Activated naive CD8-positive, alpha-beta T cell treated with anti-CD3 and anti-CD28 coated beads, Interleukin-2, amount 50 U/mL, for 24 hours (primary cell): ENCODE measurements around the gene NRIP1.

Experiments
- ATAC-seq: fragments of 150-1000 bp; cut with Tn5 transposase; one replicate; pipeline ENCODE4 v1.10.0; 2021
- DNase-seq: peaks from one replicate; pipeline ENCODE4 v3.0.0; 2021
- H3K27ac Mint-ChIP-seq: one replicate; pipeline ENCODE4 v1.8.0; 2021; ENCODE audit warnings: mild to moderate bottlenecking, mixed read lengths
- H3K27me3 Mint-ChIP-seq: one replicate; pipeline ENCODE4 v1.8.0; 2021; ENCODE audit warnings: mixed read lengths
- H3K36me3 Mint-ChIP-seq: one replicate; pipeline ENCODE4 v1.8.0; 2021; ENCODE audit warnings: low read depth, mixed read lengths
- H3K4me1 Mint-ChIP-seq: one replicate; pipeline ENCODE4 v1.8.0; 2021; ENCODE audit warnings: mixed read lengths
- H3K4me3 Mint-ChIP-seq: one replicate; pipeline ENCODE4 v1.8.0; 2021; ENCODE audit warnings: mild to moderate bottlenecking, moderate library complexity, mixed read lengths
- H3K9me3 Mint-ChIP-seq: one replicate; pipeline ENCODE4 v1.8.0; 2021; ENCODE audit warnings: mixed read lengths

The NRIP1 gene

GRCh38 chr21:14975136-14975919 is 89.5 kb downstream of the NRIP1 start:
- H3K36me3 Mint-ChIP-seq = peaks cover 8% of the 10 kb centered on the region
- H3K9me3 Mint-ChIP-seq = no peaks in the 10 kb centered on the region
- no peaks in the 10 kb centered on the region for H3K4me1 Mint-ChIP-seq
- no peaks in the 10 kb centered on the region for H3K27me3 Mint-ChIP-seq
- ATAC-seq = no peak
- DNase-seq = no peak
- no peak overlapping the region for H3K4me3 Mint-ChIP-seq
- H3K27ac Mint-ChIP-seq = no peak overlapping the region

- Mint-ChIP-seq H3K36me3 (peaks cover 21% of the 10 kb centered on the region), H3K4me1 (peaks cover 2% of the 10 kb centered on the region), H3K27me3 (no peaks in the 10 kb centered on the region), H3K9me3 (no peaks in the 10 kb centered on the region), H3K4me3 (no peak overlapping the region), H3K27ac (no peak overlapping the region)
- DNase-seq (no peak), ATAC-seq (no peak)
Measured at GRCh38 chr21:14972678-14973077, 92.1 kb downstream of the NRIP1 start.

- ATAC-seq (no peak), DNase-seq (no peak)
- H3K4me1 Mint-ChIP-seq = peaks cover 4% of the 10 kb centered on the region
- H3K4me3 Mint-ChIP-seq = no peak overlapping the region
- no peaks in the 10 kb centered on the region for H3K9me3 Mint-ChIP-seq
- no peak overlapping the region for H3K27ac Mint-ChIP-seq
- no peaks in the 10 kb centered on the region for H3K27me3 Mint-ChIP-seq
- peaks cover 37% of the 10 kb centered on the region for H3K36me3 Mint-ChIP-seq
Measured at GRCh38 chr21:14968821-14969220, 96.0 kb downstream of the NRIP1 start.

- Mint-ChIP-seq H3K27ac (no peak overlapping the region), H3K4me3 (no peak overlapping the region), H3K36me3 (peaks cover 37% of the 10 kb centered on the region), H3K9me3 (no peaks in the 10 kb centered on the region), H3K27me3 (no peaks in the 10 kb centered on the region), H3K4me1 (peaks cover 4% of the 10 kb centered on the region)
- ATAC-seq = no peak
- no peak for DNase-seq
Measured at GRCh38 chr21:14968029-14968428, 96.8 kb downstream of the NRIP1 start.

GRCh38 chr21:14964621-14965020 is 100.2 kb downstream of the NRIP1 start:
- H3K27ac Mint-ChIP-seq = no peak overlapping the region
- DNase-seq (no peak), ATAC-seq (no peak)
- H3K4me3 Mint-ChIP-seq = no peak overlapping the region
- H3K36me3 Mint-ChIP-seq = peaks cover 37% of the 10 kb centered on the region
- H3K9me3 Mint-ChIP-seq = no peaks in the 10 kb centered on the region
- H3K27me3 Mint-ChIP-seq = no peaks in the 10 kb centered on the region
- peaks cover 4% of the 10 kb centered on the region for H3K4me1 Mint-ChIP-seq

- H3K9me3 Mint-ChIP-seq = no peaks in the 10 kb centered on the region
- peaks cover 17% of the 10 kb centered on the region for H3K36me3 Mint-ChIP-seq
- peaks cover 1% of the 10 kb centered on the region for H3K4me1 Mint-ChIP-seq
- no peak for ATAC-seq
- no peak overlapping the region for H3K4me3 Mint-ChIP-seq
- no peak for DNase-seq
- no peaks in the 10 kb centered on the region for H3K27me3 Mint-ChIP-seq
- no peak overlapping the region for H3K27ac Mint-ChIP-seq
Measured at GRCh38 chr21:14962217-14962616, 102.6 kb downstream of the NRIP1 start.

- Mint-ChIP-seq H3K4me3 (no peak overlapping the region), H3K4me1 (peaks cover 1% of the 10 kb centered on the region), H3K9me3 (no peaks in the 10 kb centered on the region), H3K27me3 (no peaks in the 10 kb centered on the region), H3K36me3 (peaks cover 12% of the 10 kb centered on the region), H3K27ac (no peak overlapping the region)
- DNase-seq (no peak), ATAC-seq (no peak)
Measured at GRCh38 chr21:14961502-14961901, 103.3 kb downstream of the NRIP1 start.

- no peak for ATAC-seq
- Mint-ChIP-seq H3K36me3 (no peaks in the 10 kb centered on the region), H3K27ac (no peak overlapping the region), H3K27me3 (no peaks in the 10 kb centered on the region), H3K4me1 (no peaks in the 10 kb centered on the region), H3K9me3 (no peaks in the 10 kb centered on the region), H3K4me3 (no peak overlapping the region)
- no peak for DNase-seq
Measured at GRCh38 chr21:14959343-14959742, 105.5 kb downstream of the NRIP1 start.

- no peak overlapping the region for H3K27ac Mint-ChIP-seq
- H3K27me3 Mint-ChIP-seq = no peaks in the 10 kb centered on the region
- H3K4me1 Mint-ChIP-seq = no peaks in the 10 kb centered on the region
- H3K9me3 Mint-ChIP-seq = no peaks in the 10 kb centered on the region
- H3K4me3 Mint-ChIP-seq = no peak overlapping the region
- H3K36me3 Mint-ChIP-seq = no peaks in the 10 kb centered on the region
- DNase-seq (no peak), ATAC-seq (no peak)
Measured at GRCh38 chr21:14957836-14958235, 107.0 kb downstream of the NRIP1 start.

GRCh38 chr21:14956807-14957206 is 108.0 kb downstream of the NRIP1 start:
- Mint-ChIP-seq H3K9me3 (no peaks in the 10 kb centered on the region), H3K4me3 (no peak overlapping the region), H3K36me3 (no peaks in the 10 kb centered on the region), H3K27me3 (no peaks in the 10 kb centered on the region), H3K4me1 (no peaks in the 10 kb centered on the region), H3K27ac (no peak overlapping the region)
- DNase-seq = no peak
- no peak for ATAC-seq

GRCh38 chr21:14955936-14956520 is 108.8 kb downstream of the NRIP1 start:
- Mint-ChIP-seq H3K4me3 (no peak overlapping the region), H3K27ac (no peak overlapping the region), H3K27me3 (no peaks in the 10 kb centered on the region), H3K4me1 (no peaks in the 10 kb centered on the region), H3K9me3 (no peaks in the 10 kb centered on the region), H3K36me3 (no peaks in the 10 kb centered on the region)
- DNase-seq = no peak
- no peak for ATAC-seq

- H3K27ac Mint-ChIP-seq = no peak overlapping the region
- no peak for ATAC-seq
- no peak for DNase-seq
Measured at GRCh38 chr21:14952916-14953315, 111.9 kb downstream of the NRIP1 start.

GRCh38 chr21:14949603-14950002 is 115.2 kb downstream of the NRIP1 start:
- Mint-ChIP-seq H3K36me3 (peaks cover 2% of the 10 kb centered on the region), H3K4me1 (no peaks in the 10 kb centered on the region), H3K9me3 (peaks cover 4% of the 10 kb centered on the region), H3K27ac (no peak overlapping the region), H3K4me3 (no peak overlapping the region), H3K27me3 (no peaks in the 10 kb centered on the region)
- DNase-seq (no peak), ATAC-seq (no peak)

More at GRCh38 chr21:14952916-14953315, 111.9 kb downstream of the NRIP1 start:
- Mint-ChIP-seq H3K36me3 (peaks cover 2% of the 10 kb centered on the region), H3K4me1 (no peaks in the 10 kb centered on the region), H3K27me3 (no peaks in the 10 kb centered on the region), H3K9me3 (peaks cover 4% of the 10 kb centered on the region), H3K4me3 (no peak overlapping the region)

- ATAC-seq = no peak
- Mint-ChIP-seq H3K36me3 (peaks cover 2% of the 10 kb centered on the region), H3K9me3 (peaks cover 4% of the 10 kb centered on the region), H3K4me1 (no peaks in the 10 kb centered on the region), H3K4me3 (no peak overlapping the region), H3K27me3 (no peaks in the 10 kb centered on the region), H3K27ac (no peak overlapping the region)
- no peak for DNase-seq
Measured at GRCh38 chr21:14947613-14948160, 117.1 kb downstream of the NRIP1 start.

GRCh38 chr21:14945176-14945575 is 119.6 kb downstream of the NRIP1 start:
- Mint-ChIP-seq H3K4me1 (no peaks in the 10 kb centered on the region), H3K27me3 (no peaks in the 10 kb centered on the region), H3K4me3 (no peak overlapping the region), H3K9me3 (peaks cover 12% of the 10 kb centered on the region), H3K36me3 (peaks cover 5% of the 10 kb centered on the region), H3K27ac (no peak overlapping the region)
- DNase-seq (no peak), ATAC-seq (no peak)
